ENCODE results near the gene GRK7. TPM values are rescaled to one million over a fixed set of nuclear protein-coding genes. Genes with fewer than 3 reads are reported as not detected.
A peak's percentile ranks its signal among the peaks of the same experiment; 100 is the strongest.

The GRK7 gene
- total and polyA plus RNA-seq, 9 of the 15 experiments (the other 6 are each of a cell fraction or from before 2014, with no cell fraction given), result 0.01 to 0.08 (median 0.04) TPM; not detected in 3

DNA sequence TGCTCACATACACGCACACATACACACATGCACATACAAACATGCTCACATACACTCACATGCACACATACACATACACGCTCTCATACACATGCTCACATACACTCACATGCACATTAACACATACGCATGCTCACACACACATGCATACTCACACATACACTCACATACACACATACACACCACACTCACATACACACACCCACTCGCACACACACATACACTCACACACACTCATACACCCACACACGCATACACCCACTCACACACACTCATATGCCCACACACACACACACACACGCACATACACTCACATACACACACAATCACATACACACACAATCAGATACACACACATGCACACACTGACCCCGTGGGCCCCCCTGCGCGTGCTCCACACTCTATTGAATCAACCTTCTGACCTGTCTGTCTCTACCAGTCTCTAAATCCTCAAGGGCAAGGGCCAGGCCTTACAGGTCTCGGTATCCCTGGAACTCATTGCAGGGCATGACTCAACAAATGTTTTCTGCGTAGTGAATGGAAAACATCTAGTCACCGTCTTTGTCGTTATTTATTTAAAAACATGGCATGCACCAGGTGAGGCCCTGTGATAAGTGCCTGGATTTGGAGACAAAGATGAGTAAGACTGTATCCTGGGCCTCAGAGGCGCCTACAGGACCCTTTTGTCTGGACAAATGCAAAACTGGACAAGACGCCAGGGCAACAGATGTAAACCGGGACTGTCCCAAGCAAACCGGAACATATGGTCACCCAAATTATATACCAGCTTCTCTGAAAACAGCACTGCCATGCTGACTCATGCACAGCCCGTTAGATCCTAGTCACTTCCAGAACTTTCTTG is 41.8 kb downstream of the GRK7 start (continued):
- TF ChIP-seq, protein P1, sequence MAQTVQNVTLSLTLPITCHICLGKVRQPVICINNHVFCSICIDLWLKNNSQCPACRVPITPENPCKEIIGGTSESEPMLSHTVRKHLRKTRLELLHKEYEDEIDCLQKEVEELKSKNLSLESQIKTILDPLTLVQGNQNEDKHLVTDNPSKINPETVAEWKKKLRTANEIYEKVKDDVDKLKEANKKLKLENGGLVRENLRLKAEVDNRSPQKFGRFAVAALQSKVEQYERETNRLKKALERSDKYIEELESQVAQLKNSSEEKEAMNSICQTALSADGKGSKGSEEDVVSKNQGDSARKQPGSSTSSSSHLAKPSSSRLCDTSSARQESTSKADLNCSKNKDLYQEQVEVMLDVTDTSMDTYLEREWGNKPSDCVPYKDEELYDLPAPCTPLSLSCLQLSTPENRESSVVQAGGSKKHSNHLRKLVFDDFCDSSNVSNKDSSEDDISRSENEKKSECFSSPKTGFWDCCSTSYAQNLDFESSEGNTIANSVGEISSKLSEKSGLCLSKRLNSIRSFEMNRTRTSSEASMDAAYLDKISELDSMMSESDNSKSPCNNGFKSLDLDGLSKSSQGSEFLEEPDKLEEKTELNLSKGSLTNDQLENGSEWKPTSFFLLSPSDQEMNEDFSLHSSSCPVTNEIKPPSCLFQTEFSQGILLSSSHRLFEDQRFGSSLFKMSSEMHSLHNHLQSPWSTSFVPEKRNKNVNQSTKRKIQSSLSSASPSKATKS (CRISPR knock-in tag; IDR thresholded peaks at IDR 0.05), result no peak
- TF ChIP-seq, protein P2, sequence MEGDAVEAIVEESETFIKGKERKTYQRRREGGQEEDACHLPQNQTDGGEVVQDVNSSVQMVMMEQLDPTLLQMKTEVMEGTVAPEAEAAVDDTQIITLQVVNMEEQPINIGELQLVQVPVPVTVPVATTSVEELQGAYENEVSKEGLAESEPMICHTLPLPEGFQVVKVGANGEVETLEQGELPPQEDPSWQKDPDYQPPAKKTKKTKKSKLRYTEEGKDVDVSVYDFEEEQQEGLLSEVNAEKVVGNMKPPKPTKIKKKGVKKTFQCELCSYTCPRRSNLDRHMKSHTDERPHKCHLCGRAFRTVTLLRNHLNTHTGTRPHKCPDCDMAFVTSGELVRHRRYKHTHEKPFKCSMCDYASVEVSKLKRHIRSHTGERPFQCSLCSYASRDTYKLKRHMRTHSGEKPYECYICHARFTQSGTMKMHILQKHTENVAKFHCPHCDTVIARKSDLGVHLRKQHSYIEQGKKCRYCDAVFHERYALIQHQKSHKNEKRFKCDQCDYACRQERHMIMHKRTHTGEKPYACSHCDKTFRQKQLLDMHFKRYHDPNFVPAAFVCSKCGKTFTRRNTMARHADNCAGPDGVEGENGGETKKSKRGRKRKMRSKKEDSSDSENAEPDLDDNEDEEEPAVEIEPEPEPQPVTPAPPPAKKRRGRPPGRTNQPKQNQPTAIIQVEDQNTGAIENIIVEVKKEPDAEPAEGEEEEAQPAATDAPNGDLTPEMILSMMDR (IDR thresholded peaks at IDR 0.05 in 2 of 3, conservative IDR thresholded peaks at IDR 0.05 in 1 of 3; ENCODE audit: insufficient read depth in 2 of 3, low read depth in 1 of 3, low read length in 3 of 3), result 0 out of 6 replicates have a peak, but pooled peaks of 1 of the 3 experiments have one; percentile 1
- TF ChIP-seq NR3C1 (CRISPR knock-in tag; IDR thresholded peaks at IDR 0.05), result no peak
- TF ChIP-seq MCM2 (IDR thresholded peaks at IDR 0.05; ENCODE audit: low read depth), result no peak
- TF ChIP-seq, protein P3, sequence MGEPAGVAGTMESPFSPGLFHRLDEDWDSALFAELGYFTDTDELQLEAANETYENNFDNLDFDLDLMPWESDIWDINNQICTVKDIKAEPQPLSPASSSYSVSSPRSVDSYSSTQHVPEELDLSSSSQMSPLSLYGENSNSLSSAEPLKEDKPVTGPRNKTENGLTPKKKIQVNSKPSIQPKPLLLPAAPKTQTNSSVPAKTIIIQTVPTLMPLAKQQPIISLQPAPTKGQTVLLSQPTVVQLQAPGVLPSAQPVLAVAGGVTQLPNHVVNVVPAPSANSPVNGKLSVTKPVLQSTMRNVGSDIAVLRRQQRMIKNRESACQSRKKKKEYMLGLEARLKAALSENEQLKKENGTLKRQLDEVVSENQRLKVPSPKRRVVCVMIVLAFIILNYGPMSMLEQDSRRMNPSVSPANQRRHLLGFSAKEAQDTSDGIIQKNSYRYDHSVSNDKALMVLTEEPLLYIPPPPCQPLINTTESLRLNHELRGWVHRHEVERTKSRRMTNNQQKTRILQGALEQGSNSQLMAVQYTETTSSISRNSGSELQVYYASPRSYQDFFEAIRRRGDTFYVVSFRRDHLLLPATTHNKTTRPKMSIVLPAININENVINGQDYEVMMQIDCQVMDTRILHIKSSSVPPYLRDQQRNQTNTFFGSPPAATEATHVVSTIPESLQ (CRISPR knock-in tag; IDR thresholded peaks at IDR 0.05), result no peak
- TF ChIP-seq HMGN3 (IDR thresholded peaks at IDR 0.05; ENCODE audit: borderline replicate concordance, extremely low read depth, insufficient read length, low read depth, low read length), result peak; percentile 87
- TF ChIP-seq, protein P4, sequence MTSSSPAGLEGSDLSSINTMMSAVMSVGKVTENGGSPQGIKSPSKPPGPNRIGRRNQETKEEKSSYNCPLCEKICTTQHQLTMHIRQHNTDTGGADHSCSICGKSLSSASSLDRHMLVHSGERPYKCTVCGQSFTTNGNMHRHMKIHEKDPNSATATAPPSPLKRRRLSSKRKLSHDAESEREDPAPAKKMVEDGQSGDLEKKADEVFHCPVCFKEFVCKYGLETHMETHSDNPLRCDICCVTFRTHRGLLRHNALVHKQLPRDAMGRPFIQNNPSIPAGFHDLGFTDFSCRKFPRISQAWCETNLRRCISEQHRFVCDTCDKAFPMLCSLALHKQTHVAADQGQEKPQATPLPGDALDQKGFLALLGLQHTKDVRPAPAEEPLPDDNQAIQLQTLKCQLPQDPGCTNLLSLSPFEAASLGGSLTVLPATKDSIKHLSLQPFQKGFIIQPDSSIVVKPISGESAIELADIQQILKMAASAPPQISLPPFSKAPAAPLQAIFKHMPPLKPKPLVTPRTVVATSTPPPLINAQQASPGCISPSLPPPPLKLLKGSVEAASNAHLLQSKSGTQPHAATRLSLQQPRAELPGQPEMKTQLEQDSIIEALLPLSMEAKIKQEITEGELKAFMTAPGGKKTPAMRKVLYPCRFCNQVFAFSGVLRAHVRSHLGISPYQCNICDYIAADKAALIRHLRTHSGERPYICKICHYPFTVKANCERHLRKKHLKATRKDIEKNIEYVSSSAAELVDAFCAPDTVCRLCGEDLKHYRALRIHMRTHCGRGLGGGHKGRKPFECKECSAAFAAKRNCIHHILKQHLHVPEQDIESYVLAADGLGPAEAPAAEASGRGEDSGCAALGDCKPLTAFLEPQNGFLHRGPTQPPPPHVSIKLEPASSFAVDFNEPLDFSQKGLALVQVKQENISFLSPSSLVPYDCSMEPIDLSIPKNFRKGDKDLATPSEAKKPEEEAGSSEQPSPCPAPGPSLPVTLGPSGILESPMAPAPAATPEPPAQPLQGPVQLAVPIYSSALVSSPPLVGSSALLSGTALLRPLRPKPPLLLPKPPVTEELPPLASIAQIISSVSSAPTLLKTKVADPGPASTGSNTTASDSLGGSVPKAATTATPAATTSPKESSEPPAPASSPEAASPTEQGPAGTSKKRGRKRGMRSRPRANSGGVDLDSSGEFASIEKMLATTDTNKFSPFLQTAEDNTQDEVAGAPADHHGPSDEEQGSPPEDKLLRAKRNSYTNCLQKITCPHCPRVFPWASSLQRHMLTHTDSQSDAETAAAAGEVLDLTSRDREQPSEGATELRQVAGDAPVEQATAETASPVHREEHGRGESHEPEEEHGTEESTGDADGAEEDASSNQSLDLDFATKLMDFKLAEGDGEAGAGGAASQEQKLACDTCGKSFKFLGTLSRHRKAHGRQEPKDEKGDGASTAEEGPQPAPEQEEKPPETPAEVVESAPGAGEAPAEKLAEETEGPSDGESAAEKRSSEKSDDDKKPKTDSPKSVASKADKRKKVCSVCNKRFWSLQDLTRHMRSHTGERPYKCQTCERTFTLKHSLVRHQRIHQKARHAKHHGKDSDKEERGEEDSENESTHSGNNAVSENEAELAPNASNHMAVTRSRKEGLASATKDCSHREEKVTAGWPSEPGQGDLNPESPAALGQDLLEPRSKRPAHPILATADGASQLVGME (CRISPR knock-in tag; IDR thresholded peaks at IDR 0.05), result no peak
- peak; percentile 49; the same call in 1 of the 2 replicates for TF ChIP-seq CREB1 (IDR thresholded peaks at IDR 0.05)
- TF ChIP-seq CREB1 (CRISPR knock-in tag; IDR thresholded peaks at IDR 0.05), result peak; percentile 51; the same call in 1 of the 2 replicates
- no peak for TF ChIP-seq HNRNPL (IDR thresholded peaks at IDR 0.05; ENCODE audit: low read depth, low read length)
- TF ChIP-seq, protein P5, sequence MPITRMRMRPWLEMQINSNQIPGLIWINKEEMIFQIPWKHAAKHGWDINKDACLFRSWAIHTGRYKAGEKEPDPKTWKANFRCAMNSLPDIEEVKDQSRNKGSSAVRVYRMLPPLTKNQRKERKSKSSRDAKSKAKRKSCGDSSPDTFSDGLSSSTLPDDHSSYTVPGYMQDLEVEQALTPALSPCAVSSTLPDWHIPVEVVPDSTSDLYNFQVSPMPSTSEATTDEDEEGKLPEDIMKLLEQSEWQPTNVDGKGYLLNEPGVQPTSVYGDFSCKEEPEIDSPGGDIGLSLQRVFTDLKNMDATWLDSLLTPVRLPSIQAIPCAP (CRISPR knock-in tag; IDR thresholded peaks at IDR 0.05; ENCODE audit: borderline replicate concordance), result peak; percentile 33; the same call in 1 of the 2 replicates
- peak; percentile 75; the same call in 1 of the 2 replicates for TF ChIP-seq ARID2 (IDR thresholded peaks at IDR 0.05)
- no peak for TF ChIP-seq ZNF561 (CRISPR knock-in tag; conservative IDR thresholded peaks at IDR 0.05)

Measured in K562 (cell line).